SU-DHL-6 (cell line): ENCODE data around the gene MRPL4.

Experiments
- H2AFZ ChIP-seq: fragments of 200-600 bp; sonication (generic); 2 replicates; pipeline ENCODE4 v1.6.1; 2014; ENCODE audit warnings: low read depth, mild to moderate bottlenecking, moderate library complexity, mixed read lengths, antibody characterized with exemption, low read length; ENCODE audit not compliant: severe bottlenecking
- H3F3A ChIP-seq: fragments of 200-600 bp; shearing (Covaris generic); 2 replicates; pipeline ENCODE4 v1.6.0; 2016; ENCODE audit warnings: antibody characterized with exemption, mild to moderate bottlenecking; ENCODE audit not compliant: insufficient read depth
- H3K27ac ChIP-seq: fragments of 200-600 bp; sonication (generic); 2 replicates; pipeline ENCODE4 v1.5.1; 2016; ENCODE audit warnings: low read depth, mild to moderate bottlenecking, low read length, moderate library complexity, mixed read lengths
- H3K27me3 ChIP-seq: fragments of 200-600 bp; sonication (generic), shearing (Covaris generic); 2 replicates; pipeline ENCODE4 v1.6.0; 2014; ENCODE audit warnings: mild to moderate bottlenecking, low read length
- H3K36me3 ChIP-seq: fragments of 200-600 bp; sonication (generic); 2 replicates; pipeline ENCODE4 v1.6.1; 2014; ENCODE audit warnings: mild to moderate bottlenecking, low read length, mixed read lengths
- H3K4me2 ChIP-seq: fragments of 300-600, 200-600 bp; shearing (Covaris generic), sonication (generic); 2 replicates; pipeline ENCODE4 v1.6.0; 2014; ENCODE audit warnings: low read length, low read depth, mild to moderate bottlenecking; ENCODE audit not compliant: poor library complexity, severe bottlenecking
- H3K4me3 ChIP-seq: fragments of 200-600 bp; sonication (generic); 2 replicates; pipeline ENCODE4 v1.5.1; 2014; ENCODE audit warnings: antibody characterized with exemption, low read length, mild to moderate bottlenecking, mixed read lengths; ENCODE audit not compliant: insufficient read depth, poor library complexity, severe bottlenecking
- H3K79me2 ChIP-seq: fragments of 200-600 bp; sonication (generic); 2 replicates; pipeline ENCODE4 v1.6.1; 2014; ENCODE audit warnings: mild to moderate bottlenecking, low read length, moderate library complexity; ENCODE audit not compliant: insufficient read depth
- H3K9ac ChIP-seq: fragments of 200-600 bp; sonication (generic); 2 replicates; pipeline ENCODE4 v1.7.0; 2014; ENCODE audit warnings: mild to moderate bottlenecking, low read length
- H3K9me2 ChIP-seq: fragments of 200-600 bp; sonication (generic); replicated peaks from 2 replicates; pipeline ENCODE4 v1.6.1; 2014; ENCODE audit warnings: low read length; ENCODE audit not compliant: insufficient read depth
- H3K9me3 ChIP-seq: fragments of 200-600 bp; sonication (generic); 2 replicates; pipeline ENCODE4 v1.6.1; 2014; ENCODE audit warnings: low read length, mixed read lengths; ENCODE audit not compliant: insufficient read depth
- H4K20me1 ChIP-seq: fragments of 200-600 bp; sonication (generic); 2 replicates; pipeline ENCODE4 v1.6.1; 2014; ENCODE audit warnings: low read depth, mild to moderate bottlenecking, antibody characterized with exemption, low read length, moderate library complexity, mixed read lengths
- EZH2phosphoT487 ChIP-seq: fragments of 200-600 bp; sonication (generic), shearing (Covaris generic); conservative IDR thresholded peaks from 2 replicates; pipeline ENCODE4 v1.6.1; 2018; ENCODE audit warnings: mild to moderate bottlenecking, antibody characterized with exemption, low read length, moderate library complexity, mixed read lengths
- TF ChIP-seq, protein P1 (sequence below): fragments of 200-600 bp; sonication (generic); IDR thresholded peaks from one replicate; pipeline ENCODE4 v1.5.1; 2017; ENCODE audit warnings: antibody characterized with exemption, mild to moderate bottlenecking, low read length, moderate library complexity; ENCODE audit not compliant: insufficient read depth, poor library complexity, severe bottlenecking

The MRPL4 gene

DNA sequence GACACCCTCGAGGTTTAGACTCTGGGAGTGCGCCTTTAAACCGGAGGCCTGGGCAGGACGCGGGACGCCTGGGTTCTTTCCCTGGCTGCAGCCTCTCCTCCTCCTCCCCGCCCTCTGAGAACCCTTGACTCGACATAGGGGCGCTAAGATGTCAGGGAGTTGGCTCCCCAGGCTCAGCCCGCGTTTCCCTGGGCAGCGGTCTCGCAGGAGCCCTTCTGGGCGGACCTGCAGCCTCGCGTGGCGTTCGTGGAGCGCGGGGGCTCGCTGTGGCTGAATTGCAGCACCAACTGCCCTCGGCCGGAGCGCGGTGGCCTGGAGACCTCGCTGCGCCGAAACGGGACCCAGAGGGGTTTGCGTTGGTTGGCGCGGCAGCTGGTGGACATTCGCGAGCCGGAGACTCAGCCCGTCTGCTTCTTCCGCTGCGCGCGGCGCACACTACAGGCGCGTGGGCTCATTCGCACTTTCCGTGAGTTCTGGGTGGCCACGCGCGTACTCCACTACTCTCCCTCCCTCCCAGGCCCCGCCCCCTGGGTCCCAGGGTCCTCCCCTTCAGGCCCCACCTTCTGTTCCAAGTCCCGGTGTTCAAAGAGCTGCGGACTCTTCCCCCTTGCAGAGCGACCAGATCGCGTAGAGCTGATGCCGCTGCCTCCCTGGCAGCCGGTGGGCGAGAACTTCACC lies 39.0 kb downstream of the MRPL4 start:
- Histone ChIP-seq H3F3A (peaks cover 8% of the 10 kb centered on the region), H3K27ac (no peak overlapping the region), H3K9ac (peak overlapping the region; percentile 62), H3K4me3 (peak overlapping the region; percentile 58), H3K27me3 (no peaks in the 10 kb centered on the region), H3K9me3 (no peaks in the 10 kb centered on the region), H3K79me2 (no peaks in the 10 kb centered on the region), H3K36me3 (no peaks in the 10 kb centered on the region), H2AFZ (no peak overlapping the region), H3K4me2 (peak overlapping the region; percentile 80), H3K9me2 (no peaks in the 10 kb centered on the region), H4K20me1 (no peaks in the 10 kb centered on the region)
- no peak for TF ChIP-seq EZH2phosphoT487
- TF ChIP-seq, protein P1, sequence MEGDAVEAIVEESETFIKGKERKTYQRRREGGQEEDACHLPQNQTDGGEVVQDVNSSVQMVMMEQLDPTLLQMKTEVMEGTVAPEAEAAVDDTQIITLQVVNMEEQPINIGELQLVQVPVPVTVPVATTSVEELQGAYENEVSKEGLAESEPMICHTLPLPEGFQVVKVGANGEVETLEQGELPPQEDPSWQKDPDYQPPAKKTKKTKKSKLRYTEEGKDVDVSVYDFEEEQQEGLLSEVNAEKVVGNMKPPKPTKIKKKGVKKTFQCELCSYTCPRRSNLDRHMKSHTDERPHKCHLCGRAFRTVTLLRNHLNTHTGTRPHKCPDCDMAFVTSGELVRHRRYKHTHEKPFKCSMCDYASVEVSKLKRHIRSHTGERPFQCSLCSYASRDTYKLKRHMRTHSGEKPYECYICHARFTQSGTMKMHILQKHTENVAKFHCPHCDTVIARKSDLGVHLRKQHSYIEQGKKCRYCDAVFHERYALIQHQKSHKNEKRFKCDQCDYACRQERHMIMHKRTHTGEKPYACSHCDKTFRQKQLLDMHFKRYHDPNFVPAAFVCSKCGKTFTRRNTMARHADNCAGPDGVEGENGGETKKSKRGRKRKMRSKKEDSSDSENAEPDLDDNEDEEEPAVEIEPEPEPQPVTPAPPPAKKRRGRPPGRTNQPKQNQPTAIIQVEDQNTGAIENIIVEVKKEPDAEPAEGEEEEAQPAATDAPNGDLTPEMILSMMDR: no peak

DNA sequence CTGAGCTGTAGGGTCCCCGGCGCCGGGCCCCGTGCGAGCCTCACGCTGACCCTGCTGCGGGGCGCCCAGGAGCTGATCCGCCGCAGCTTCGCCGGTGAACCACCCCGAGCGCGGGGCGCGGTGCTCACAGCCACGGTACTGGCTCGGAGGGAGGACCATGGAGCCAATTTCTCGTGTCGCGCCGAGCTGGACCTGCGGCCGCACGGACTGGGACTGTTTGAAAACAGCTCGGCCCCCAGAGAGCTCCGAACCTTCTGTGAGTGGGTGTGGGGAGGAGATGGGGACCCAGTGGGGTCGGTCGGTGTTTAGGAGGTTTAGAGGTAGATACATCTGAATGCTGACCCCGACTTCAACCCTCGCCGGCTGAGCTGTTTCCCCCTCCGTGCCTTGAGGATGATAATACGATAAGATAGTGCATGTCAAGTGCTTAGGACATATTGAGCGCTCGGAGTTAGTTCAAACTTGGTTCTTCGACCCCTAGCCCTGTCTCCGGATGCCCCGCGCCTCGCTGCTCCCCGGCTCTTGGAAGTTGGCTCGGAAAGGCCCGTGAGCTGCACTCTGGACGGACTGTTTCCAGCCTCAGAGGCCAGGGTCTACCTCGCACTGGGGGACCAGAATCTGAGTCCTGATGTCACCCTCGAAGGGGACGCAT lies 39.7 kb downstream of the MRPL4 start:
- Histone ChIP-seq H3F3A (peaks cover under 1% of the 10 kb centered on the region; the same call in 1 of the 2 replicates), H3K4me3 (peak overlapping the region; percentile 58), H3K36me3 (no peaks in the 10 kb centered on the region), H3K9ac (peak overlapping the region; percentile 62), H3K27me3 (no peaks in the 10 kb centered on the region), H3K27ac (no peak overlapping the region), H2AFZ (no peak overlapping the region), H3K9me2 (no peaks in the 10 kb centered on the region), H4K20me1 (no peaks in the 10 kb centered on the region), H3K9me3 (no peaks in the 10 kb centered on the region), H3K79me2 (no peaks in the 10 kb centered on the region), H3K4me2 (peak overlapping the region; percentile 80)
- TF ChIP-seq EZH2phosphoT487: no peak
- TF ChIP-seq, protein P1: no peak

DNA sequence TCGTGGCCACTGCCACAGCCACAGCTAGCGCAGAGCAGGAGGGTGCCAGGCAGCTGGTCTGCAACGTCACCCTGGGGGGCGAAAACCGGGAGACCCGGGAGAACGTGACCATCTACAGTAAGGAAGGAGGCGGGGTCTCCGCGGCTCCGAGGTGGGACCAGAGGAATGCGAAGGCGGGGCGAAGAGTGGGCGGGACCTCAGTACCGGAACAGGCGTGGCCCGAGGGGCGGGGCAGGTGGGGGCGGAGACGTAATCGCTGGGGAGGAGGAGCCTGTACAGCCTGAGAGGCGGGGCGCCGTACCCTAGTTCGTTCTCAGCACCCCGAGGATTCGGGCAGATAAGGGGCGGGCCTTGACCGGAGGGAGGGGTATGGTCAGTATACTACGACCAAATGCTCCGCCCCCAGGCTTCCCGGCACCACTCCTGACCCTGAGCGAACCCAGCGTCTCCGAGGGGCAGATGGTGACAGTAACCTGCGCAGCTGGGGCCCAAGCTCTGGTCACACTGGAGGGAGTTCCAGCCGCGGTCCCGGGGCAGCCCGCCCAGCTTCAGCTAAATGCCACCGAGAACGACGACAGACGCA lies 40.3 kb downstream of the MRPL4 start:
- no peaks in the 10 kb centered on the region; the same call in 1 of the 2 replicates for H3F3A ChIP-seq
- no peaks in the 10 kb centered on the region for H3K9me3 ChIP-seq
- no peaks in the 10 kb centered on the region for H3K9me2 ChIP-seq
- H3K79me2 ChIP-seq: no peaks in the 10 kb centered on the region
- H3K4me3 ChIP-seq: peak overlapping the region; percentile 58
- no peak overlapping the region for H3K27ac ChIP-seq
- H3K9ac ChIP-seq: peak overlapping the region; percentile 62; the same call in 1 of the 2 replicates
- no peaks in the 10 kb centered on the region for H3K27me3 ChIP-seq
- no peaks in the 10 kb centered on the region for H4K20me1 ChIP-seq
- H3K4me2 ChIP-seq: peak overlapping the region; percentile 80
- no peaks in the 10 kb centered on the region for H3K36me3 ChIP-seq
- H2AFZ ChIP-seq: no peak overlapping the region
- TF ChIP-seq EZH2phosphoT487: no peak
- TF ChIP-seq, protein P1: no peak
